ENCODE data around the gene ZSCAN30. TPM values are rescaled to one million over a fixed set of nuclear protein-coding genes. Genes with fewer than 3 reads are reported as not detected.

The ZSCAN30 gene
- total and polyA plus RNA-seq, 2 of the 13 experiments (the other 11 are each of a cell fraction or from before 2014, with no cell fraction given) = 7.4 to 7.7 TPM

- TF ChIP-seq ARHGAP35 (CRISPR knock-in tag; IDR thresholded peaks at IDR 0.05; ENCODE audit: borderline replicate concordance) (no peak), SKI (IDR thresholded peaks at IDR 0.05; ENCODE audit: partially characterized antibody) (peak; percentile 49), MYC (CRISPR knock-in tag; IDR thresholded peaks at IDR 0.05; ENCODE audit: borderline replicate concordance) (peak; percentile 65), TMF1 (CRISPR knock-in tag; IDR thresholded peaks at IDR 0.05; ENCODE audit: low read depth) (0 out of 2 replicates have a peak, but pooled peaks have one; percentile 13), ZNF737 (CRISPR knock-in tag; IDR thresholded peaks at IDR 0.05; ENCODE audit: borderline replicate concordance) (no peak), NAIF1 (CRISPR knock-in tag; IDR thresholded peaks at IDR 0.05; ENCODE audit: borderline replicate concordance) (no peak; the same call in 1 of the 2 replicates), ZNF460 (CRISPR knock-in tag; IDR thresholded peaks at IDR 0.05; ENCODE audit: borderline replicate concordance) (no peak; the same call in 1 of the 2 replicates), ZNF501 (CRISPR knock-in tag; IDR thresholded peaks at IDR 0.05) (peak; percentile 96), SRSF1 (optimal IDR thresholded peaks at IDR 0.05; ENCODE audit: low read depth, low read length) (peak; percentile 50), MED1 (CRISPR knock-in tag; IDR thresholded peaks at IDR 0.05) (no peak), SP4 (CRISPR knock-in tag; IDR thresholded peaks at IDR 0.05) (peak; percentile 93)
Measured at GRCh38 chr18:35240664-35241447, 49.2 kb downstream of the ZSCAN30 start, which contains the start of gene ZNF397 (continued).

- H3K4me3 ChIP-seq (replicated peaks in 1 of 3; ENCODE audit: insufficient read depth in 1 of 3, low read depth in 2 of 3, low read length in 3 of 3) = no peak overlapping the region
- ChIA-PET POLR2A (interaction anchor here (2.4 to 2.8 kb wide), 2 partner anchors 50 to 106 kb away, joined by 21 to 44 read pairs; partner anchors contain the start of genes ZNF24 and ZSCAN30), CTCF (ENCODE audit: low intra/inter-chr PET ratio, low total read pairs) (no interaction called here)
- TF ChIP-seq THAP7 (CRISPR knock-in tag; IDR thresholded peaks at IDR 0.05) = no peak
- peak; percentile 98 for TF ChIP-seq ZNF331 (CRISPR knock-in tag; IDR thresholded peaks at IDR 0.05)
- TF ChIP-seq MAFK (conservative IDR thresholded peaks at IDR 0.05 in 1 of 2, IDR thresholded peaks at IDR 0.05 in 1 of 2; ENCODE audit: low read length in 2 of 2) = peak; percentile 73 to 81
- TF ChIP-seq MAFF (IDR thresholded peaks at IDR 0.05; ENCODE audit: low read depth, low read length) = peak; percentile 78
- FAIRE-seq = no peak
- no peak for DNase-seq (ENCODE audit: low spot score)
- no peaks in the 10 kb centered on the region for H3K79me2 ChIP-seq (ENCODE audit: insufficient read depth, low read length)
- in situ Hi-C loops (cut with HindIII; ENCODE audit: extremely low pct_ligation_motif_present, low pct_unique_long_range_greater_than_20kb) (no loop called here), intact Hi-C loops (cut with micrococcal nuclease; ENCODE audit: unreplicated experiment) (no loop called here)
- H3K27ac ChIP-seq (ENCODE audit: extremely low read length, insufficient read depth, low read length) = no peak overlapping the region
- no peak overlapping the region; the same call in 1 of the 2 replicates for H3K4me2 ChIP-seq (ENCODE audit: low read depth, low read length)
- H3K36me3 ChIP-seq (replicated peaks in 1 of 2; ENCODE audit: control insufficient read depth in 1 of 2, insufficient read depth in 2 of 2, low read length in 2 of 2) = peaks cover 0 to 15% of the 10 kb centered on the region in 2 experiments; a peak in 3 of 5 replicates
- no peaks in the 10 kb centered on the region; a peak in 1 of 5 replicates for H3K27me3 ChIP-seq (ENCODE audit: control insufficient read depth in 1 of 2, insufficient read depth in 2 of 2, low read length in 2 of 2)
- peaks cover 10% of the 10 kb centered on the region for H3K4me1 ChIP-seq (ENCODE audit: insufficient read depth, low read length)
- no TSS peak for BruUV-seq (replicated peaks)
- H3K9me3 ChIP-seq (ENCODE audit: low read length) = no peaks in the 10 kb centered on the region
- peak overlapping the region; percentile 21 for H2AFZ ChIP-seq (ENCODE audit: low read length)
- H4K20me1 ChIP-seq (ENCODE audit: insufficient read depth, low read length) = no peaks in the 10 kb centered on the region
- ATAC-seq = no peak
- 83% methylated on average over 1 of the region's 1 CpG for WGBS (ENCODE audit: low lambda C conversion rate)
- no peak overlapping the region for H3K9ac ChIP-seq (ENCODE audit: insufficient read depth, low read depth, low read length)
Measured at GRCh38 chr18:35239314-35239713, 50.7 kb downstream of the ZSCAN30 start.

Measured in HepG2 (cell line).